Measurements from ENCODE around the gene ZNF710.
"Not testable (repeated sequence)": the region's sequence is repeated elsewhere in the genome, so short reads cannot be mapped to it uniquely, and the experiment has no call there.

Gene ZNF710

DNA sequence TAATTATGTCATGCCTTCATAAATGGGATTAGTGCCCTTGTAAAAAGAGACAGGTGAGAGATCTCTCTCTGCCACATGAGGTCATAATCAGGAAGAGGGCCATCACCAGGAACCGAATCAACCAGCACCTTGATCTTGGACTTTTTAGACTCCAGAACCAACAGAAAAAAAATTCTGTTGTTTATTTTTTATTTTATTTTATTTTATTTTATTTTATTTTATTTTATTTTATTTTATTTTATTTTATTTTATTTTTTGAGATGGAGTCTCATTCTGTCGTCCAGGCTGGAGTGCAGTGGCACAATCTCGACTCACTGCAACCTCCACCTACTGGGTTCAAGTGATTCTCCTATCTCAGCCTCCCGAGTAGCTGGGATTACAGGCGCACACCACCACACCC, 106.9 kb downstream of the ZNF710 start:
- DNase-seq = not testable (repeated sequence)

DNA sequence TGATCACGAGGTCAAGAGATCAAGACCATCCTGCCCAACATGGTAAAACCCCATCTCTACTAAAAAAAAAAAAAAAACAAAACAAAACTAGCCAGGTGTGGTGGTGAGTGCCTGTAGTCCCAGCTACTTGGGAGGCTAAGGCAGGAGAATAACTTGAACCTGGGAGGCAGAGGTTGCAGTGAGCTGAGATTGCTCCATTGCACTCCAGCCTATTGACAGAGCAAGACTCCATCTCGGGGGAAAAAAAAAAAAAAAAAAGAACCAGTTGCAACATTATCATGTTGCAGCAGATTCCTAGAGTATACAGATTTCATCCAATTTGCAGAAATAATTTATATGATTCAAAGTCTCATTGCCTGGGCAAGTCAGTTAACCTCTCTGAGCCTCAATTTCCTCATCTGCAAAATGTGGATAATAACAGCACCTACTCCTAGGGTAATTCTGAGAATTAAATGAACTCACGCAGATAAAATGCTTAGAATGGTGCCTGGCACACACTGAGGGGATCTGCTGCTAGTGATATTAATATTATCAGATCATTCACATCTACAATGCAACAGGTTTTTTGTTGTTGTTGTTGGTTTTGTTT, 108.1 kb downstream of the ZNF710 start:
- DNase-seq = not testable (repeated sequence)

DNA sequence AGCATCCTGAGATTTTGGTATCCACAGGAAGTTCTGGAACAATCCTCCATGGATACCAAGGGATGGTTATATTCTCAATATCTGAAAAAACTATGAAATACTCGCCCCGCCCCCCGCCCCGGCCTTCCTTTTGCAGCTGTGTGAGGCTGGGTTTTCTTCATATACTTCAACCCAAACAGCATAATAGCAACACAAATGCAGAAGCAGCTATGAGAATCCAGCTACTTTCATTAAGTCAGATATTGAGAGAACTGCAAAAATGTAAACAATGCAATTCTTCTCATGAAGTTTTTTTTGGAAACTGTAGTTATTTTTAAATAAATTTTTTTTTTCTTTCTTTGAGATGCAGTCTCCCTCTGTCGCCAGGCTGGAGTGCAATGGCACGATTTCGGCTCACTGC, 112.0 kb downstream of the ZNF710 start:
- DNase-seq = no peak

DNA sequence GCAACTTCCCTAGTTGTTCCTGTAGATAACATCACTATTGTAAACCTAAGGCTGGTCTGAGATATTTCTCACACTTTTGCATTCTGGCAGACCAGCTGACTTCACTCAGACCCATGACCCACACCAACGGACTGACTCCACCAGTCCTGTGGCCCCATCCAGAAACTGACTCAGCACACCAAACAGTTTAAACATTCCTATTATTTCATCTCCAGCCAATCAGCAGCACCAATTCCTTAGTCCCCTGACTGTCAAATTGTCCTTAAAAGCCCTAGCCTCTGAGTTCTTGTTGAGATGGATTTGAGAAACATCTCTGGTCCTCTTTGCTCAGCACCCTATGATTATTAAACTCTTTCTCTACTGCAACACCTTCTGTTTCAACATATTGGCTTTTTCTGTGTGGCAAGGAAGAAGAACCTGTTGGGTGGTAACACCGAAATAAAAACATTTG, 113.4 kb downstream of the ZNF710 start:
- no peak for DNase-seq

DNA sequence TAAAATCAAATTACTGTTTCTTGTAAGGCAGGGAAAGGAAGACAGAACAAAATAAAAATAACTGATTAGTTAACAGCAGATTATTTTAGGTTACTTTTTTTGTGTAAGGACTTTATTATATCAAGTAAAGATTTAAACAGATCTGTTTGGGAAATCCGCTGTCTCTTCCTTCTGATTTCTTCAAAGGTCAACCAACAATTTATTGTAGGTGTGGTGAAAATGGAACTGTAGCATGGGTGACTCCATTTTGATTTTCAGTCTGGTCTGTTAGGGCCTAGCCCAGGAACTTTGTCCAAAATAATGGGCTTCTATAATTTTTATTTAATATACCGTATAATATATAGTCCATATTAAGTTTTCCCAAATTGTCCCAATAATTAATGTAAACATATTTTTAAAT, 114.7 kb downstream of the ZNF710 start:
- DNase-seq = no peak

DNA sequence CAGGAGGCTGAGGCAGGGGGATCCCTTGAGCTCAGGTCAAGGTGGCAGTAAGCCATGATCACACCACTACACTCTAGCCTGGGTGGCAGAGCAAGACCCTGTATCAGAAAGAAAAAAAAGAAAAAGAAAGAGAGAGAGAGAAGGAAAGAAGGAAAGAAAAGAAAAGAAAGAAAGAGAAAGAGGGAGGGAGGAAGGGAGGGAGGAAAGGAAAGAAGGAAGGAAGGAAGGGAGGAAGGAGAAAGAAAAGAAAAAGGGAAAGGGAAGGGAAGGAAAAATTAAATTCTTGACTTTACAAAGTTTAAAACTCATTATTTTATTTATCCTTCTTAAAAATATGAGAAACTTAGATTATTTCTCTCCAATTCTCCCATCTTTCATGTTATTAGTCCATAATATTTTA, 118.2 kb downstream of the ZNF710 start:
- DNase-seq = no peak

DNA sequence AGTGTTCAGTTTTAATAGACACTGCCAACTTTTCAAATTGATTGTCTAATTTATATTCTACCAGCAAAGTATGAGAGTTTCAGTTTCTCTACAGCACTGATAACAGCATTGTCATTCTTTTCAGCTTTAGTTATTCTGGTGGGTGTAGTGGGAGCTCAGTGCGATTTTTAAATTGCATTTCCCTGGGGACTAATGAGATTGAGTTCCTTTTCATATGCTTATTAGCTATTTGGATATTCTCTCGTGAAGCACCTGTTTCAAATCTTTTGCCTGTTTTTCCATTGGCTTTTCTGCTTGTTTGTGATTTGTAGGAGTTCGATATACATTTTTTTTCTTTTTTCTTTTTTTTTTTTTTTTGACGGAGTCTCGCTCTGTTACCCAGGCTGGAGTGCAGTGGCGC, 120.0 kb downstream of the ZNF710 start:
- DNase-seq = no peak

DNA sequence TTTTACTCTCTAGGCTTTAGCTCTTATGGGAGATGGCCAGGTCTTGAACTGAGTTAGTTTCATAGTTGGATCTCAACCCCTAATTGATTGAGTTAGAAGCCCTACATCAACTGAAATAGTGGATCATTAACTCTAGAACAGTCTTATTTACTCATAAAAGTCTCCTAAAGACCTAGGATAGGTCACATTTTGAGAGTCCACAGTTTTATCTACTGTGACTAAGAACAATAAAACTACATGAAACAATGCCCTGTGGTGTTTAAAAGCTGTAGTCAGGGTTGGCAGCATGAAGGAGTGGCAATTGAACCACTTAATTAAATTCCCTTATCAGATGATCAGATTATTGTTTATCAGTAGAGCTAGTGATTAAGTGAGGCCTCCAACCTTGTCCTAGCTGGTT, 123.4 kb downstream of the ZNF710 start:
- DNase-seq = no peak

DNA sequence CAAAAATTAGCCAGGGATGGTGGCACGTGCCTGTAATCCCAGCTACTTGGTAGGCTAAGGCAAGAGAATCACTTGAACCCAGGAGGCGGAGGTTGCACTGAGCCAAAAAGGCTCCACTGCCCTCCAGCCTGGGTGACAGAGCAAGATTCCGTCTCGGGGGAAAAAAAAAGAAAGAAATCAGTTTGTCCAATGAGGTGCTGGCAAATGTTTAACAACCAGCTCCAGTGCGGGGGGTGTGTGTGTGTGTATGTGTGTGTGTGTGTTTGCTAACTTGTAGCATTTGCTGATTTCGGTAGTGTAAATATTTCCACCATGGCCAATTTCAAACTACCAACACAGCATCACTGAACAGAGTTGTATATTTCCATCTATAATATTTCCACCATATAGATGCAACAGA, 124.9 kb downstream of the ZNF710 start:
- DNase-seq = no peak

DNA sequence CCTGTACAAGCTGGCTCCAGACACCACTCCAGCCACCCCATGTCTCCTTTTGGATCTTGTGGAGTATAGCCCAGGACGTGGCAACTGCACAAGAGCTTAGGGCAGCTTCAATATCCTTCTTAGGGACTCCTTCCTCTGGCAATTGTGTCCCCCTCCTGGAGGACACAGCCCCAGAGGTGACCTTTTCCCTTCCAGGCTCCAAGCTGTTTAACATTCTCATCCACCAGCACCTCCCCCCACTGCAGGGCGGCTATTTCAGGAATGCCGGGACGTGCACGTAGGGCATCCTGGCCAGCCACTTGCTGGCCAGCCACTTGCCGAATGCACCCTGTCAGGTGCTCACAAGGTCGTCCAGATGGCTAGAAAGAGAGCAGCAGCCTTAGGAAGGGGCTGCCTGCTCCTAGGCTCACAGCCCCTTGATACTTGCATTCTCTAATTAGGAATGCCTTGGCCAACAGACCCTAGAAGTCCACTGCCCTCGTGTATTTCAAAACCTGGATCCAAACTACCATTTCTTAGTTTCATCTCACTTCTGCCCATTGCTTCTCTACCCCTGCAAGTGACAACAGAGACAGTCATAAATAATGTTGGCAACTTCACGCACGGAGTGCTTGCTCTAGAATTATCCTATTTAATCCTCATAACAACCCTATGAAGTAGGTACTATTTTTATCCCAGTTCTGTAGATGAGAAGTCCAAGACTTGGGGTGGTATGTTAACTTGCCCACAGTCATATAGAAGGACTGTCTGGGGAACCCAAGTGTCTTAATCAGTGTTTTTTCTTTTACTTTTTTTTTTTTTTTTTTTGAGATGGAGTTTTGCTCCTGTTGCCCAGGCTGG, 125.7 kb downstream of the ZNF710 start:
- no peak for DNase-seq

DNA sequence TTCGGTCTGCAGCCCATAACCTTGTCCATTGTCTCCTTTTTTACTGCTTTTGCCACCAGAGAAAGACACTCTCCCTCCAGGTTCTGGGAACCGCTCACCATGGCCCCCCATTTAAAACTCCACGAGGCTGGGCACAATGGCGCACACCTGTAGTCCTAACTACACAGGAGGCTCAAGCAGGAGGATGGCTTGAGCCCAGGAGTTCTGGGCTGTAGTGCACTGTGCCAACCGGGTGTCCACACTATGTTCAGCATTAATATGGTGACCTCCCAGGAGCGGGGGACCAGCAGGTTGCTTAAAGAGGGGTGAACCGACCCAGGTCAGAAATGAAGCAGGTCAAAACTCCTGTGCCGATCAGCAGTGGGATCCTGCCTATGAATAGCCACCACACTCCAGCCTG, 129.2 kb downstream of the ZNF710 start:
- no peak for DNase-seq
